Measurements from ENCODE around the gene TNFAIP2. TPM values are rescaled to one million over a fixed set of nuclear protein-coding genes. Genes with fewer than 3 reads are reported as not detected.

Gene TNFAIP2
- total RNA-seq, 4 donors from 2014 or later, result 56.0 to 215 (median 144) TPM

DNA sequence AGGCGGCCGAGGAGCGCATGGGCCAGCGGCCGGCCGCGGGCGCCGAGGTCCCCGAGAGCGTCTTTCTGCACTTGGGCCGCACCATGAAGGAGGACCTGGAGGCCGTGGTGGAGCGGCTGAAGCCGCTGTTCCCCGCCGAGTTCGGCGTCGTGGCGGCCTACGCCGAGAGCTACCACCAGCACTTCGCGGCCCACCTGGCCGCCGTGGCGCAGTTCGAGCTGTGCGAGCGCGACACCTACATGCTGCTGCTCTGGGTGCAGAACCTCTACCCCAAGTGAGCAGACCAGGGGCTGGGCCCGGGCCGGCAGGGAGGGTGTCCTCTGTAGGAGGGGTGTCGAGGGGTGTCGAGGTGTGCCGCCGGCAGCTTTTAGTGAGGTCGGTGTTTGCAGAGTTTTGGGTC, 4.1 kb downstream of the TNFAIP2 start:
- DNase-seq (ENCODE audit: low spot score) (no peak), ATAC-seq (ENCODE audit: low FRiP score) (no peak)
- no peak for TF ChIP-seq CTCF (IDR thresholded peaks at IDR 0.05)

DNA sequence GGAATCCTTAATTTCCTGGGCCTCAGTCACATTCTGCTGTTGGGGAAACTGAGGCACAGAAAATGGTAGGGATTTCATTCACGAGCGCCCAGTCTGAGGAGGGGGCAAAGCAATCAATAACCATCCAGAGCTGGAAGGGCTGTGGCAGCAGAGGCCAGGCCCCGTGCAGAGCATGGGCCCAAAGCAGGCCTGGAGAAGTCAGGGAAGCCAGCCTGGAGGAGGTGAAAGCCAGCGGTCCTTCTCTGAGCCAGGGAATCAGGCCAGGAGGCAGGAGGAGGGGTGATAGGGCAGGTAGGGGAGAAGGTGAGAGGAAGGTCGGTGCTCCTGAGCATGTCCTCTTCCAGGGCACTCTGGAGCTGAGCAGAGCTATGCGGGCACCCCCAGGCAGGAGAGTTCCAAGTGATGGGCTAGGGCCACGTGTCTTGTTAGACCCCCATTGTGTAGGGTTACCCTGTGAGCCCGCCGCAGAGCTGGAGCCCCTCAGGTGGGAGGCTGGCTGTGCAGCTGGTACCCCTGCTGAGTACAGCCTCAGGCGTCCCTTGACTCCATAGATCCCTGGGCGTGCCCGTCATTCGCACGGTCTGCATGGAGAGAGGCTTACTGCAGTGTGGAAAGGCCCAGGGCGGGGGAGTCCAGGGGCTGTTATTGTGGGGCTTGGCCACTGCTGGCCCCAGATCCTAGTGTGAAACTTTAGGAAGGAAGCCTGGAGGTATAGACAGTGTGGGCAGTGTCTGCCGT, 4.8 kb downstream of the TNFAIP2 start:
- ATAC-seq (ENCODE audit: low FRiP score) (no peak), DNase-seq (ENCODE audit: low spot score) (no peak)

GRCh38 chr14:103128631-103129300, 5.5 kb downstream of the TNFAIP2 start:
- no peak for TF ChIP-seq CTCF (IDR thresholded peaks at IDR 0.05)
- no peak for DNase-seq (ENCODE audit: low spot score)
- peak; percentile 28 for ATAC-seq (ENCODE audit: low FRiP score)

More for the DNA sequence above, 4.8 kb downstream of the TNFAIP2 start:
- no peak for TF ChIP-seq CTCF (IDR thresholded peaks at IDR 0.05)

DNA sequence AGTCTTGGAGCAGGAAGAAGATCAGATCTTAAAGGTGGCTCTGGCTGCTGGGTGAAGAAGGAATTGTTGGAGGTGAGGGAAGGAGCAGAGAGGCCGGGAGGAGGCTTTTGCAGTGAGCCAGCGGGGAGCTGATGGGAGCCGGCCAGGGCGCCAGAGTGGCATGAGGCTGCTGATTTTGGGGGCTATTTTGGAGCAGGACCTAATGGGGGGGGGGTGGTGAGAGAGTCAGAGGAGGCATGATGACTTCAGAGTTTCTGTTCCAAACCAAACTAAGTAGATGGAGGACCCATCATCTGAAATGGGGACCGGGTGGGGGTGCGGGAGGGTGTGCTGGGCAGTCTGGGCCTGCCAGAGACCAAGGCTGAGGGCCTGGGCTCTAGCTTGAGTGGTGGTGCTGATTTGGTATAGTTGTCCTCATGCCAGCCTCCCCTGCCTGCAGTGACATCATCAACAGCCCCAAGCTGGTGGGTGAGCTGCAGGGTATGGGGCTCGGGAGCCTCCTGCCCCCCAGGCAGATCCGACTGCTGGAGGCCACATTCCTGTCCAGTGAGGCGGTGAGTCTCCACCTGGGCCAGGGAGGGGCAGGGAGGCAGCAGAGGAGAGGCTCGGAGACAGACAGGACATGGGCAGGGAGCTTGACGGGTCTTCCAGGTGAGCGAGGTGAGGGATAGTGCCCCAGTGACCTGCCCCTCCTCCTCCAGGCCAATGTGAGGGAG, 6.2 kb downstream of the TNFAIP2 start:
- TF ChIP-seq CTCF (IDR thresholded peaks at IDR 0.05), result no peak
- DNase-seq (ENCODE audit: low spot score), result no peak
- no peak for ATAC-seq (ENCODE audit: low FRiP score)

DNA sequence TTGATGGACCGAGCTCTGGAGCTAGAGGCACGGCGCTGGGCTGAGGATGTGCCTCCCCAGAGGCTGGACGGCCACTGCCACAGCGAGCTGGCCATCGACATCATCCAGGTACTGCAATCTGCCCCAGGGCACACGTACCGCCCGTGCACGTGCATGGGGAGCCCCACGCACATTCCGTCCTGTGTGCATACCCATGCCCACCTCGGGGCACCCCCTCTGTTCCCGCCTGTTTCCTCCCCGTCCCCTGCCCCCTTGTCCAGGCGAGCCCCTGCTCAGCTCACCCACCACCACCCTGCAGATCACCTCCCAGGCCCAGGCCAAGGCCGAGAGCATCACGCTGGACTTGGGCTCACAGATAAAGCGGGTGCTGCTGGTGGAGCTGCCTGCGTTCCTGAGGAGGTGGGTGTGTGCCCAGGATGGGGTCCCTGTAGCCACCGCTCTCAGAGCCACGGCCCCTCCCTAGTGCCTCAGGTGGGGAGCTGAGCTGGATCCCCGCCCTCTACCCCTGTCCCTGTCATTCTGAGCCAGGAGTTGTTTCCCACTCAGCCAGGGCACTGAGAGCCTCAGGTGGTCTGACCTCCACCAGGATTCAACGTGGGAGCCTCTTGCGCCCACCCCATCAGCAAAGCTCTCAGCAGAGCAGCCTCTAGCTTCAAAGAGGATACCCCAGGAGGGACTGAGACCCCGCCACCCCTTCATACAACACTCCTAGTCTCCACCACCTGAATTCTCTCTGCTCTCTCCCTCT, 6.9 kb downstream of the TNFAIP2 start:
- DNase-seq (ENCODE audit: low spot score), result no peak
- no peak for TF ChIP-seq CTCF (IDR thresholded peaks at IDR 0.05)
- no peak for ATAC-seq (ENCODE audit: low FRiP score)

GRCh38 chr14:103130965-103131364, 7.7 kb downstream of the TNFAIP2 start:
- no peak for TF ChIP-seq CTCF (IDR thresholded peaks at IDR 0.05)
- DNase-seq (ENCODE audit: low spot score) (no peak), ATAC-seq (ENCODE audit: low FRiP score) (peak; percentile 66)
